LNCAP (cell line): ENCODE data around the gene FAM149B1.
A peak's percentile ranks its signal among the peaks of the same experiment; 100 is the strongest.

Experiments used
- TF ChIP-seq, protein P1 (sequence below): fragments of 450-650 bp; IDR thresholded peaks from 2 replicates; pipeline ENCODE4 v1.5.1; 2017; ENCODE audit warnings: mild to moderate bottlenecking

The FAM149B1 gene

DNA sequence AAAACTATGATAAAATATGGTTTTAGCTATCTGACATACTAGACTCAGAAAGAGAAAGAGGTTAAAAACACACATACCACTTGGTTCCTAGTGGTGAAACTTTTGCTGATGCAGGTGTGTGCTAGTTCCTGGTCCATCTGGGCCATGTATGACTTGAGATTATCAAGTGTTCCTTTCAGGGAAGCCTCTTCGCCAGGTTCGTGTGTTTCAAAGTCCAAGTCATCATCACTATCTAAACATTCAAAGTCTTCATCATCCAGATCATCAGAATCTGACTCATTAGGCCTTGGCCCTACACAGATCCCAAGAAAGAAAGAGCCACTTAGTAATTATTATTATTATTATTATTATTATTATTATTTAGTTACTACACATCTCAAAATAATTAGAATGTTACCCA, 31.3 kb upstream of the FAM149B1 start:
- TF ChIP-seq, protein P1, sequence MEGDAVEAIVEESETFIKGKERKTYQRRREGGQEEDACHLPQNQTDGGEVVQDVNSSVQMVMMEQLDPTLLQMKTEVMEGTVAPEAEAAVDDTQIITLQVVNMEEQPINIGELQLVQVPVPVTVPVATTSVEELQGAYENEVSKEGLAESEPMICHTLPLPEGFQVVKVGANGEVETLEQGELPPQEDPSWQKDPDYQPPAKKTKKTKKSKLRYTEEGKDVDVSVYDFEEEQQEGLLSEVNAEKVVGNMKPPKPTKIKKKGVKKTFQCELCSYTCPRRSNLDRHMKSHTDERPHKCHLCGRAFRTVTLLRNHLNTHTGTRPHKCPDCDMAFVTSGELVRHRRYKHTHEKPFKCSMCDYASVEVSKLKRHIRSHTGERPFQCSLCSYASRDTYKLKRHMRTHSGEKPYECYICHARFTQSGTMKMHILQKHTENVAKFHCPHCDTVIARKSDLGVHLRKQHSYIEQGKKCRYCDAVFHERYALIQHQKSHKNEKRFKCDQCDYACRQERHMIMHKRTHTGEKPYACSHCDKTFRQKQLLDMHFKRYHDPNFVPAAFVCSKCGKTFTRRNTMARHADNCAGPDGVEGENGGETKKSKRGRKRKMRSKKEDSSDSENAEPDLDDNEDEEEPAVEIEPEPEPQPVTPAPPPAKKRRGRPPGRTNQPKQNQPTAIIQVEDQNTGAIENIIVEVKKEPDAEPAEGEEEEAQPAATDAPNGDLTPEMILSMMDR, result no peak

DNA sequence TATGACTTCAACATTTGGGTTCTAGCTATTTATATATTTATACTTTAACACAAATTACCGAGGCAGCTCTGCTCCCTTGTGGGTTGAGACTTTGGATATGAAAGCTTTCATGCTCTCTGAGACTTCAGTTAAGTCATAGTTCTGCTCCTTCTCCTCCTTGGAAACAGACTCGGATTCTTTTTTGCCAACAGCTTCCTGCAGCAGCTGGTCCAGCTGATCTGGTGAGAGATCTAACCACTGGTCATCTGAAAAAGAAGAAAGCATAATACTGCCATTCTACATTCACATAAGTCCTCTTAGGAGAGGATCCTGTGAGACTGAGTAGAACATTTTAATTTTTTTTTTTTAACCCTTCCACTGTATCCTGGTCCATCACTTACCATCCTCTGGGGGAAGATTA, 28.7 kb upstream of the FAM149B1 start:
- TF ChIP-seq, protein P1, result no peak

DNA sequence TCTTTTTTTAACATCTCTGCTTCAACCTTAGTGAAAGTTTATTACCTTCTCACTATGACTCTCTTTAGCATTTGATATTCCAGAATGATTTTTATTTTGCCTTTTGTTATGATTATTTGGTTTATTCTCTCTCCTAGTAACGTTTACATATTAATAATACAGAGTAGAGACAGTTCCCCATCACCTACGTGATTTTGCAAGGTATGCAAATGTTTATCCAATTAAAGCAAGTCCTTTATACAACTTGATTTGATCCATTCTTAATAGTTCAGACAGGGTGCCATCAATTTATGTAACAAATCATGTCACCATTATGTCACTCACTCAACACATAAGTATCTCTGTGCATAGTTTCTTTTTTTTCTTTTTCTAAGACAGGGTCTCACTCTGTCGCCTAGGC, 26.3 kb upstream of the FAM149B1 start:
- TF ChIP-seq, protein P1, result no peak

DNA sequence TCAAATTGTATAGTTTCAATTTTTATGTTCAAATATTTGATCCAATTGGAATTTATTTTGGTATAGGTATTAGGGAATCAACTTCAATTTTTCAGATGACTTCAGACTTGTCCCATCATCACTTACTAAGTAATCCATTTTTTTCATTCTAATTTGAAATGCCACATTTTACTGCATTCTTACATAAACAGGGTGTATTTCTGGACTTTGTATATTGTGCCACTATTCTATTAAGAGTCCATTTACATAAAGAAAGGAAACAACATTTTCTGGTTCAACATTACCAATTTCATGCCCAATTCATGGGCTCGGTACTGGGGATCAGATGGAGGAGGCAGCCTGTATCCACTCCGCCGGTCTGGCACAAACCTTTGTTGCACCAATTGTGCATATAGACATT, 15.9 kb upstream of the FAM149B1 start:
- TF ChIP-seq, protein P1, result no peak

DNA sequence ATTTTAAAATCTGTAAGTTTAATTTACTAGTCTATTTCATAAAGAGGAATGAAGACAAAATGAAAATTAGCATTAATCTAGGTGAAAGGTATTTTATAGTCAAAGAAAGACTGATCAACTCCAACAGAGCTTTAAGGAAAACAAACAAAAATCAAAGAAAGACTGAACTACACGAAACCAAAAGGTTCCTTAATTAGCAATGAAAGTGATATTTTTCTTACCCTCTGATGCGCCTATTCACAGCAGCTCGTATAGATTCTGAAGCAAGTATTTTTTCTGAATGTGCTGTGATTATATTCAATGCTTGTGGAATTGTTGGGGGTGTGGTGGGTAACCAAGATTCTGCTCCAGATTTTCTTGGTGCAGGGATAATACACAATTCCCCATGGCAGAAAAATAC, 11.9 kb upstream of the FAM149B1 start:
- TF ChIP-seq, protein P1, result no peak

DNA sequence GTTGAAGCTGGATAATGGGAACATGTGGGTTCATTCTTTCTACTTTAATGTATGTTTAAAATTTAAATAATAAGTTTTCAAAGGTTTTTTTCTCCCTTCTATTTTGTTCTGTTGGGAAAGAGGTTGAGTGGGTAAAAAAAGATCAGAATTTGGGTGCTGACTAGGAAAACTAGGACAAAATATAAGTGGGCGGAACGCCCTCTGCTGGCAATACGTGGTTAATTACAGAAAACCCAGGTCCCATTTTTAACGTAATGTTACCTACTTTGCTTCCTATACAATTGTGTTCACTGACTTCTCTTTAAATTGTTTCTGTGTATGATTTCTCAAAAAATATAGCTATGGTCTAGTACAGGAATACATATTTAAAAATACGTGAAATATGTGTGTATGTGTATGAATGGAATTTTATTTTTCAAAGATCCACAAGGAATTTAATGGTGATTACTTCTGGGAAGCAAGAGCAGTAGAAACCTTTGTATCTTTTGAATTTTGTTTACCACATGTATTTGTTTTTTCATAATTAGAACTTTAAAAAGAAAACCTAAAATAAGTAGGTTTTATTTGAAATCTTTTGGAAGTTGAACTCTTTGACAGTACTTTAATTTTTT, 8.8 kb upstream of the FAM149B1 start:
- TF ChIP-seq, protein P1, result peak; percentile 78

DNA sequence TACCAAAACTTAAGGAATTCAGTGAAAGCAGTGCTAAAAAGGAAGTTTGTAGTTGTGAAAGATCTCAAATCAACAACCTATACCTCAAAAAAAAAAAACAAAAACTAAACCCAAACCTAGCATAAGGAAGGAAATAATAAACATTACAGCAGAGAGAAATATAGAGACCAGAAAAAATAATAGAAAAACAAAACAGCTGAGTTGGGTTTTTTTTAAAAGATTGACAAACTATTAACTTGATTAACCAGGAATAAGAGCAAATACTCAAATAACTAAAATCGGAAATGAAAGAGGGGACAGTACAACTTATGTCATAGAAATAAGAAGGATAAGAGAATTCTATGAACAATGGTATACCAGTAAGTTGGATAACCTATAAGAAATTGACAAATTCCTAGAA, 6.8 kb upstream of the FAM149B1 start:
- TF ChIP-seq, protein P1, result no peak

DNA sequence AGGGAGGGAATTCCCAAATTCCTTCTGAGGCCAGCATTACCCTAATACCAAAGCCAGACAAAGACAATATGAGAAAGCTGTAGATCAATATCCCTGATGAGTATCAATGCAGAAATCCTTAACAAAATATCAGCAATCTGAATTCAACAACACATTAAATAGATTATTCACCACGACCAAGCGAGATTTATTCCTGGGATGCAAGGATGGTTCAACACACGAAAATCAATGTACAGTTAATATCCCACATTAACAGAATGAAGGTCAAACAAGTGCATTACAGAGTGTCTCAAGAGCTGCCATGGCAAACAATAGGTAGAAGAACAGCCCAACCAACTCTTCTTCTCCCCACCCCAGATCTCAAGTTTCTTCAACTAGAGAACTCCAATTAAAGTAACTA, 6.3 kb upstream of the FAM149B1 start:
- TF ChIP-seq, protein P1, result no peak
